ENCODE results near the gene SNRPD1. TPM values are rescaled to one million over a fixed set of nuclear protein-coding genes. Genes with fewer than 3 reads are reported as not detected.

Gene SNRPD1
- total and polyA plus RNA-seq, 9 of the 15 experiments (the other 6 are each of a cell fraction or from before 2014, with no cell fraction given), result 186 to 1,063 (median 313) TPM

DNA sequence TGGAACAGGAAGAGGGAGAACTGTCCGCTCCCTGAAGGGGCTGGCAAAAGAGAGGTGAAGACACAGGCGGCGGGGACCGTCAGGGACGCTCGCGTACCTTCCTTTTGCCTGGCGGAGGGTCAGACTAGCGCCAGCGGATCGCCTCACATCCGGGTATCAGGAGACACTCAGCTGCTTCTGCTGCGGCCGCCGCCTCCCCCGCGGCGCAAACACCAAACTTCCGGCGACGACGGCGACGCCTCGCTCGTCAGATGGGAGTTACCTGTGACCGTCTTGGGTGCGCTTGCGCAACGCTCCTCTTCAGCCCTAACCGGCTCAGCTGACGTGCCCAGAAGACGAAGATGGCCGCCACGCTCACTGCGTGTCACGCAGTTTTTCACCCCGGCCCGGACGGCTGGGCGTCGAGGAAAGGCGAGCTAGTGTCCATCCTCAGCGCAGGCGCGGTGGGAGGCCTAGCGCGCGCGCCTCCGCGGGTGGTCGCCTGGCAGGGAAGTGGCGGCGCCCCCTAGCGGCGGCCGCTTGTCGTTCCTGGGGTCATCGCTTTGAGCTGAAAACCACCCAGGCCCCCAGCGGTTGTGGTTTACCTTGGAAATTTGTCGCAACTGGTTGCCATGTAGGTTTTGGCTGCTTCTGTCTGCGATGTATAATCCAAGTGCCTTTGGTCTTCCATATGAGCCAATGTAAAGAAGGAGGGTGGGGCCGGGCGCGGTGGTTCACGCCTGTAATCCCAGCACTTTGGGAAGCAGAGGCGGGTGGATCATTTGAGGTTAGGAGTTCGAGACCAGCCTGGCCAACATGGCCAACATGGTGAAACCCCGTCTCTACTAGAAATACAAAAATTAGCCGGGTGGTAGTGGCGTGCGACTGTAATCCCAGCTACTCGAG is 11.3 kb upstream of the SNRPD1 start, which contains the start of gene ESCO1 (continued):
- TF ChIP-seq, protein P1, sequence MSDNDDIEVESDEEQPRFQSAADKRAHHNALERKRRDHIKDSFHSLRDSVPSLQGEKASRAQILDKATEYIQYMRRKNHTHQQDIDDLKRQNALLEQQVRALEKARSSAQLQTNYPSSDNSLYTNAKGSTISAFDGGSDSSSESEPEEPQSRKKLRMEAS (CRISPR knock-in tag; IDR thresholded peaks at IDR 0.05), result peak; percentile 83
- TF ChIP-seq, protein P2, sequence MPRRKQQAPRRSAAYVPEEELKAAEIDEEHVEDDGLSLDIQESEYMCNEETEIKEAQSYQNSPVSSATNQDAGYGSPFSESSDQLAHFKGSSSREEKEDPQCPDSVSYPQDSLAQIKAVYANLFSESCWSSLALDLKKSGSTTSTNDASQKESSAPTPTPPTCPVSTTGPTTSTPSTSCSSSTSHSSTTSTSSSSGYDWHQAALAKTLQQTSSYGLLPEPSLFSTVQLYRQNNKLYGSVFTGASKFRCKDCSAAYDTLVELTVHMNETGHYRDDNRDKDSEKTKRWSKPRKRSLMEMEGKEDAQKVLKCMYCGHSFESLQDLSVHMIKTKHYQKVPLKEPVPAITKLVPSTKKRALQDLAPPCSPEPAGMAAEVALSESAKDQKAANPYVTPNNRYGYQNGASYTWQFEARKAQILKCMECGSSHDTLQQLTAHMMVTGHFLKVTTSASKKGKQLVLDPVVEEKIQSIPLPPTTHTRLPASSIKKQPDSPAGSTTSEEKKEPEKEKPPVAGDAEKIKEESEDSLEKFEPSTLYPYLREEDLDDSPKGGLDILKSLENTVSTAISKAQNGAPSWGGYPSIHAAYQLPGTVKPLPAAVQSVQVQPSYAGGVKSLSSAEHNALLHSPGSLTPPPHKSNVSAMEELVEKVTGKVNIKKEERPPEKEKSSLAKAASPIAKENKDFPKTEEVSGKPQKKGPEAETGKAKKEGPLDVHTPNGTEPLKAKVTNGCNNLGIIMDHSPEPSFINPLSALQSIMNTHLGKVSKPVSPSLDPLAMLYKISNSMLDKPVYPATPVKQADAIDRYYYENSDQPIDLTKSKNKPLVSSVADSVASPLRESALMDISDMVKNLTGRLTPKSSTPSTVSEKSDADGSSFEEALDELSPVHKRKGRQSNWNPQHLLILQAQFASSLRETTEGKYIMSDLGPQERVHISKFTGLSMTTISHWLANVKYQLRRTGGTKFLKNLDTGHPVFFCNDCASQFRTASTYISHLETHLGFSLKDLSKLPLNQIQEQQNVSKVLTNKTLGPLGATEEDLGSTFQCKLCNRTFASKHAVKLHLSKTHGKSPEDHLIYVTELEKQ (CRISPR knock-in tag; IDR thresholded peaks at IDR 0.05), result no peak
- TF ChIP-seq RAD51 (IDR thresholded peaks at IDR 0.05; ENCODE audit: borderline replicate concordance, low read depth) (peak; percentile 44; the same call in 1 of the 2 replicates), GATA2 (CRISPR knock-in tag; IDR thresholded peaks at IDR 0.05) (no peak), CBX5 (IDR thresholded peaks at IDR 0.05; ENCODE audit: borderline replicate concordance, low read depth) (0 out of 2 replicates have a peak, but pooled peaks have one; percentile 41), KDM5B (IDR thresholded peaks at IDR 0.05; ENCODE audit: insufficient replicate concordance, low read depth, low read length) (peak; percentile 95), KHSRP (IDR thresholded peaks at IDR 0.05) (no peak), POLR2B (IDR thresholded peaks at IDR 0.05; ENCODE audit: low read depth, partially characterized antibody) (peak; percentile 92), ARNT (IDR thresholded peaks at IDR 0.05) (no peak), MAZ (CRISPR knock-in tag; conservative IDR thresholded peaks at IDR 0.05 in 1 of 2, IDR thresholded peaks at IDR 0.05 in 1 of 2) (peak in 1 of 2 experiments; percentile 72; a peak in 1 of 4 replicates), HDAC3 (IDR thresholded peaks at IDR 0.05; ENCODE audit: borderline replicate concordance, partially characterized antibody) (no peak), MCM7 (IDR thresholded peaks at IDR 0.05) (no peak), FOXK1 (CRISPR knock-in tag; IDR thresholded peaks at IDR 0.05; ENCODE audit: borderline replicate concordance) (no peak), ZSCAN32 (CRISPR knock-in tag; IDR thresholded peaks at IDR 0.05) (no peak)
- TF ChIP-seq, protein P3, sequence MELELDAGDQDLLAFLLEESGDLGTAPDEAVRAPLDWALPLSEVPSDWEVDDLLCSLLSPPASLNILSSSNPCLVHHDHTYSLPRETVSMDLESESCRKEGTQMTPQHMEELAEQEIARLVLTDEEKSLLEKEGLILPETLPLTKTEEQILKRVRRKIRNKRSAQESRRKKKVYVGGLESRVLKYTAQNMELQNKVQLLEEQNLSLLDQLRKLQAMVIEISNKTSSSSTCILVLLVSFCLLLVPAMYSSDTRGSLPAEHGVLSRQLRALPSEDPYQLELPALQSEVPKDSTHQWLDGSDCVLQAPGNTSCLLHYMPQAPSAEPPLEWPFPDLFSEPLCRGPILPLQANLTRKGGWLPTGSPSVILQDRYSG (tag; conservative IDR thresholded peaks at IDR 0.05; ENCODE audit: low read depth), result no peak
- TF ChIP-seq, protein P4, sequence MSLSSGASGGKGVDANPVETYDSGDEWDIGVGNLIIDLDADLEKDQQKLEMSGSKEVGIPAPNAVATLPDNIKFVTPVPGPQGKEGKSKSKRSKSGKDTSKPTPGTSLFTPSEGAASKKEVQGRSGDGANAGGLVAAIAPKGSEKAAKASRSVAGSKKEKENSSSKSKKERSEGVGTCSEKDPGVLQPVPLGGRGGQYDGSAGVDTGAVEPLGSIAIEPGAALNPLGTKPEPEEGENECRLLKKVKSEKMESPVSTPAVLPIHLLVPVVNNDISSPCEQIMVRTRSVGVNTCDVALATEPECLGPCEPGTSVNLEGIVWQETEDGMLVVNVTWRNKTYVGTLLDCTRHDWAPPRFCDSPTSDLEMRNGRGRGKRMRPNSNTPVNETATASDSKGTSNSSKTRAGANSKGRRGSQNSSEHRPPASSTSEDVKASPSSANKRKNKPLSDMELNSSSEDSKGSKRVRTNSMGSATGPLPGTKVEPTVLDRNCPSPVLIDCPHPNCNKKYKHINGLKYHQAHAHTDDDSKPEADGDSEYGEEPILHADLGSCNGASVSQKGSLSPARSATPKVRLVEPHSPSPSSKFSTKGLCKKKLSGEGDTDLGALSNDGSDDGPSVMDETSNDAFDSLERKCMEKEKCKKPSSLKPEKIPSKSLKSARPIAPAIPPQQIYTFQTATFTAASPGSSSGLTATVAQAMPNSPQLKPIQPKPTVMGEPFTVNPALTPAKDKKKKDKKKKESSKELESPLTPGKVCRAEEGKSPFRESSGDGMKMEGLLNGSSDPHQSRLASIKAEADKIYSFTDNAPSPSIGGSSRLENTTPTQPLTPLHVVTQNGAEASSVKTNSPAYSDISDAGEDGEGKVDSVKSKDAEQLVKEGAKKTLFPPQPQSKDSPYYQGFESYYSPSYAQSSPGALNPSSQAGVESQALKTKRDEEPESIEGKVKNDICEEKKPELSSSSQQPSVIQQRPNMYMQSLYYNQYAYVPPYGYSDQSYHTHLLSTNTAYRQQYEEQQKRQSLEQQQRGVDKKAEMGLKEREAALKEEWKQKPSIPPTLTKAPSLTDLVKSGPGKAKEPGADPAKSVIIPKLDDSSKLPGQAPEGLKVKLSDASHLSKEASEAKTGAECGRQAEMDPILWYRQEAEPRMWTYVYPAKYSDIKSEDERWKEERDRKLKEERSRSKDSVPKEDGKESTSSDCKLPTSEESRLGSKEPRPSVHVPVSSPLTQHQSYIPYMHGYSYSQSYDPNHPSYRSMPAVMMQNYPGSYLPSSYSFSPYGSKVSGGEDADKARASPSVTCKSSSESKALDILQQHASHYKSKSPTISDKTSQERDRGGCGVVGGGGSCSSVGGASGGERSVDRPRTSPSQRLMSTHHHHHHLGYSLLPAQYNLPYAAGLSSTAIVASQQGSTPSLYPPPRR (CRISPR knock-in tag; IDR thresholded peaks at IDR 0.05; ENCODE audit: borderline replicate concordance), result no peak

Measured in K562 (cell line).